ENCODE results near the gene HJV.

The HJV gene

DNA sequence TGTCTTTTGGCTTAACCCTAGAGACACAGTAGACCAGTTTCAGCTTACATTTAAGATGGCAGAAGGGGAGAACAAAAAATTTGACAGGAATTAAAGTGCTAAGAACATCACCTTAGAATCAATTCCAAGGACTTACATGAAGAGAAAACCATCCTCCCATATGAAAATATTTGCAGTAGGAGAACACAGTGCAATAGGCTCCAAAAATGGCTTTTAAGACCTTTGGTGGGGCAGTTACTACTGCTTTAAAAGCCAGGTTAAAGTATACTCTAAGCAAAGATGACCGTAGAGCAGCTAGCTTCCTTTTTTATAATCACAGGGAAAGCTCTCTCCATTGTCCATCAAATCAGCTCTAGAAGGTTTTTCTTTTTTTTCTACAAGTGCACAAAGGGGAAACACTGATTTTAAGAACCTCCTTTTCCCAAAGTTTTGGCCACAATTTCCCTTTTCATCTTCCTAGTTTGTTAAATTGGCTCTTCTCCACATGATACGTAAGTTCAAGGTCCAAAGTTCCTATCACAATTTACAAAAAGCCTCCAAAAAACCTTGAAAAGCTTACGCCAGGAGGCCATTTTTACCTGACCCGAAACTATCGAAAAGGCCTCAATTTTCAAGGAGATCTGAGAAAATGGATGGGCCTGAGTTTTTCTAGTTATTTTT is 28.4 kb downstream of the HJV start:
- no peak for DNase-seq

DNA sequence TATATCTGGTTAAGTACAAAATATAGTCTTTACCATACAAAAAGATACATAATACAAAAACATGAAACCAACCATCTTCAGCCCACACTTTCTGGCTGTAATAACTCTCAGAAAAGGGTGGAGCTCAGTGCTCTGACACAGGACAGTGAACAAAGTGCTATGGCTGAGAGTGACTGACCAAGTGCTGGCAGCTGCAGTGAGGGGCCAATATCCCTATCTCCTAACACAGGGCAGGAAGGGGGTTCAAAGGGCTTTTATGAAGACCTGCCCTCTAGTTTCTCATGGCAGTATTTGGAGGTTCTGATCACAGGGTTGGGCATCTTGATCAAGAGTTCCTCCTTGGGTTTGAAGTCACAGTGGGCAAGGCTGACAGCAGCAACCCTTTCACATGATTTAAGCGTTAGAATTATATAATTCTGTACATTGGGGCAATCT is 29.0 kb downstream of the HJV start:
- no peak for DNase-seq

DNA sequence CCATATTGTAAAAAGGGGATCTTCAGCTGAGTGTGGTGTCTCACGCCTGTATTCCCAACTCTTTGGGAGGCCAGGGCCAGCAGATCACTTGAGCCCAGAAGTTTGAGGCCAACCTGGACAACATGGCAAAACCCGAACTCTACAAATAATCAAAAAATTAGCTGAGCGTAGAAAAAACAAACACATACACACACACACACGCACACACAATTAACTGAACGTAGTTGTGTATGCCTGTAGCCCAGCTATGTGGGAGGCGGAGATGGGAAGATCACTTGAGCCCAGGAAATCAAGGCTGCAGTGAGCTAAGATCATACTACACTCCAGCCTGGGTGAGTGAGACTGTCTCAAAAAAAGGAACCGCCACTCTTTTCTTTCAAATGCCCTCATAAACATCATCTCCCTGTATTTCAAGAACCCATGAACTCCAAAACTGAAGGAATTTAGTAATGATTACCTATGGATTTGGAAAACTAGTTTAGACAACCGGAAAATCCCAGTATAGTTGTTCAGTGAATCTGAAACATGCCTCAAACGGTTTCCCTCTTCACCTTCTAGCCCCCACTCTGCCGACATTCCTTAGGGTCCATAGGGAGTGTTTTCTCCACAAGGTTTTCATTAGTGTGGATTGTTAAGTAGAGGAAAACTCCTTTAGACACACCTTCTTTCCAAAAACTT is 29.7 kb downstream of the HJV start:
- DNase-seq, result no peak

DNA sequence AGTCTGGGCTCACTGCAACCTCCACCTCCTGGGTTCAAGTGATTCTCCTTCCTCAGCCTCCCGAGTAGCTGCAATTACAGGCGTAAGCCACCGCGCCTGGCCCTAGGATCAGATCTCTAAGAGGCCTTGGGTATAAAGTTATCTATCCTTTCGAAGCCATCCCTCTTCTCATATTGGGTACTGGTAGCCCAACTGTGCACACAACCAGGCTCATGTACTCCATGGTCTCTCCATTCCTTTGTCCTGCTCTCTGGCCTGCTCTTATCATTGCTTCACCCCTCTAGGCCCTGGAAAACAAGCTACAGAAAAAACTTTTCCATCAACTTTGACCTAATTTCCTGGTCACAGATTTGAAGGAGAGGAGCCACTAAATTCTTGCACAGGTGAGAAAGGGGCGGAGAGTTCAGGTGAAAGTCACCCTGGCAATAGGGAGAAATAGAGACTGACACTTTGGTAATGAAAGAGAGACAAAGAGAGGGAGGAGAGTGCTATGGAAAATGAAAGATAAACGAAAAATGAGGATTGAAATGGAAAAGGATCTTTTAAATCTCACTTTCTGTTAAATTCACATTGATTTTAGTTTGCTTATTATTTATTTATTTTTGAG is 31.2 kb downstream of the HJV start:
- DNase-seq, result no peak

DNA sequence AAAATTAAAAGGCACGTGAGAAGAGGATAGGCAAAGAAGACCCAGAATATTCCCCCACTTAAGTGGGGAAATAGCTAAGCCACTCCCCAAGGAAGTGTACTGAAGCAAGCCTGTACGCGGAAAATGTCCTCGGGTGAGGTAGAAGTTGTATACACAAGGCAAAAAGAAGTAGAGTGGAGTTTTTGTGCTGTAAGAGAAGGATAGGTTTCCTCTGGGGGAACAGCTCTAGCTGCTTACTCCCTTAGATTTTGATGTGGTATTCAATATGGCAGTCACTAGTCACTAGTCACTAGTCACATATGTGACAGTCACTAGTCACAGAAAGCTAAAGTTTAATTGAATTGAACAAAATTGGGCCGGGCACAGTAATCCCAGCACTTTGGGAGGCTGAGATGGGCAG is 32.8 kb downstream of the HJV start:
- no peak for DNase-seq

DNA sequence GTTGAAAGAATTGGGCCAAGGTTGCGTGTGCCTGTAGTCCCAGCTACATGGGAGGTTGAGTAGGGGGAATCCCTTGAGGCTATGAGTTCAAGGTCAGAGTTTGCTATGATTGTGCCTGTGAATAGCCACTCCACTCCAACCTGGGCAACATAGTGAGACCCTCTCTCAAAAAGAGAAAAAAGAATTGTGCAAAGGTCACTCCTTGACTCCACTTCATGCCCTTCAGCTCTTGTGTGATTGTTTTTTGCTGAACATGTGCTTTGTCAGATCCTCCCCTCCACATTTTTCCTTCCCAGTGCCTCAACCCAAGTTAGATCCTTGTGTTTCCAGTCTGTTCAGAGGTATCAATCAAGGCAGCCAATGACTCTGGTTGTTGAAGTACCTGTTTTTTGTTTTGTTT is 33.6 kb downstream of the HJV start:
- DNase-seq, result no peak

DNA sequence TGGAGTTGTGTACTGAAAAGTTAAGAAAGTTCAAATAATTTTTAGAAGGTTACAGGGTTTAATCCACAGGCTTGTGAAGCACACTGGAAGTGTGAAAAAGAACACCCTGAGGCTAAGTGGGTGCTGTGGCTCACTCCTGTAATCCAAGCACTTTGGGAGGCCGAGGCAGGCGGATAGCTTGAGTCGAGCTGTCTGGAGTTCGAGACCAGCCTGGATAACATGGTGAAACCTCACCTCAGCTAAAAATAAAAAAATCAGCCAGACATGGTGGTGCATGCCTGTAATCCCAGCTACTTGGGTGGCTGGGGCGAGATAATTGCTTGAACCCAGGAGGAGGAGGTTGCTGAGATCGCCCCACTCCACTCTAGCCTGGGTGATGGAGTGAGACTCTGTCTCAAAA is 35.0 kb downstream of the HJV start:
- no peak for DNase-seq

DNA sequence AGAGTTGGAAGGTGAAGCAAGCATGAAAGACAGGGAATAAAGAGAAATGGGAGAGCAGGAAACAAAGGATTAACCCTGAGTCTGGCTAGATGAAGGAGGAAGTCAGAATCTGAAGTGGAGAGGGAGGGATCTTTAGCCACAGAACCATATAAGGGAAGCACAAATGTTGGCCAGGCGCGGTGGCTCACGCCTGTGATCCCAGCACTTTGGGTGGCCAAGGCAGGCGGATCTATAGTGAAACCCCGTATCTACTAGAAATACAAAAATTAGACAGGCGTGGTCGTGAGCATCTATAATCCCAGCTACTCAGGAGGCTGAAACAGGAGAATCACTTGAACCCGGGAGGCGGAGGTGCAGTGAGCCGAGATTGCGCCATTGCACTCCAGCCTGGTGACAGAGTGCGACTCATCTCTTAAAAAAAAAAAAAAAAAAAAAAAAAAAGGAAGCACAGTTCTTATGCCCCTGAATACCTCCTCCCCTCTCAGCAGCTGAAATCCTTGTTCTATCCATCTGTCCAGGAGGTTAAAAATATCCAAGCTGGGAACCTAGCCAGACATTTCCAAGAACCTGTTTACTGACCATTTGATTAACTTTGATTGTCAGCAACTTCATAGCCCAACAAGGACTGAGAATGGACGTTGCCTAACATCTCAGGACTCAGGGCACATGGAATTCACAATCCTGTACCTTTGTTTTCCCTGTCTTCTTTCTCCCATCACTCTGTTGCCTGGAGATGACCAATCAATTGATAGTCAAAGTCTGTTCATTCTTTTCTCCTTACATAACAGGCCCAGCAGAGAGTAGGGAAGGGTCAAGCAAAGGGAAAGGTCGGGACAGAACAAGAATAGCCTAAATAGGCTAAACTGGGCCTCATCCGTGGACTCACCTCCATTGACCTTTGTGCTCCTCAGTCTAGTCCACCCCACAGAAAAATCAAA is 35.8 kb downstream of the HJV start:
- no peak for DNase-seq

DNA sequence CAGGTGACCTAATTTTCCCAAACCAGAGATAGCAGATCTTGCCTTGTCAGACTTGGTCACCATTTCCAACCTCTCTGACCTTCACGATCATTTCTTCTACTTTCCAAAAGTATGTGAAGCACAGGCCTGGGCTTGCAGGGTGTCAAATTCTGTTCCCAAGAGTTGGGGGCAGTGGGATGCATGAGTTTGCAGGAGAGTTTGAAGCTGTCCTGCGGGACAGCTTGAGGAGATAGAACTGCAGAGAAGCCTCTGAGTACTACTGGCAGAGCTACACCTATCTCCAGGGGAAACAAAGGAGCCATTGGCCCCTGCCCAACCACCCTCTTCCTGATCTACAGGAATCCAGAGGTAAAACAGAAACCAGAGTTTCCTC is 36.4 kb downstream of the HJV start:
- no peak for DNase-seq

DNA sequence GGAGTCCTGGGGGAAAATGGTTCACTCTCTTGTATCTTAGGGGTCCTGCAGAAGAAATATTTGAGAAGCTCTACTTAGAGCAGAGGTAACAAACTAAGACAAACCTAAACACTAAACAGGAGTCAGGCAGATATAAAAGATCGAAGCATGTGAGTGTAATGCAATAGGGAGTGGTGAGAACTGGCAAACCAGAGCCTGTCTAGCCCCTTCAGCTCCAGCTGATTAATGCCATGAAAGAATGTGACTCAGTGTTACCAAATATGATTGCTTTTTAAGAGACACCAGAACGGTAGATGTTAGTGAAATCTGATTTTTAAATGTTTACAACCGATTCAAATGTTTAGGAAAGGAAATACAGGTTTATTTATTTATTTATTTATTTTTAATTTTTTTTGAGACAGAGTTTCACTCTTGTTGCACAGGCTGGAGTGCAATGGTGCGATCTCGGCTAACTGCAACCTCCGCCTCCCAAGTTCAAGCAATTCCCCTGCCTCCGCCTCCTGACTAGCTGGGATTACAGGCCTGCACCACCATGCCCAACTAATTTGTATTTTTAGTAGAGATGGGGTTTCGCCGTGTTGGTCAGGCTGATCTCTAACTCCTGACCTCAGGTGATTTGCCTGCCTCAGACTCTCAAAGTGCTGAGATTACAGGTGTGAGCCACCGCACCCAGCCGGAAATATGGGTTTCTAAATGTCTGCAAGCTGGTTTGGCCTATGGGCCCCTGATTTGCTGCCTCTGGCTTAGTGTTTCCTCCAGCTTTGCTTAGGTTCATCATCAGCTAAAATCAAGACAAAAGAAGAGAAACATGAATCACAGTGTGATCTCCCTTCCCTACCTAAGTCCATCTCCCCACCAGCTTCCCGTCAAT is 37.3 kb downstream of the HJV start:
- DNase-seq, result no peak

DNA sequence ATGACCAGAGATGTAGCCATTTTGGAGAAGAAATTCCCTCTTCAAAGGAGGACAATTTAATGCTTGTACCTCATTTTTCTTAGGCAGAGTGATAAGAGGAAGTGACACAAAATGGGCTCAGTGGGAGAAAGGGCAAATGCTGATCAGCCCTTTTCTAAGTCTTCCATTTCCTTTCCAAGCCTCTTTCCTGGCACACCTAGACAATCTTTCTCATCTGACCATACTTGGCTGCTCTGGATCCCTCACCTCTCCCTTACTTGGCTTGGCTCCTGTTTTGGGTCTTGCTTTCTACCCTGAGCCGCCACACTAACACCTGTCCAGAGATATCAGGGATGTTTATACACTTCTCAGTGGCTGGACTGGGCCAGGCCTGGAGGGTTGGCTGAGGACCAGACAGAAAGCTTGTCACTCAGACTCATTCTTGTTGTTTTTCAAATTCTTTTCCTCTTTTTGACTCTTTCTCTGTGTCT is 38.3 kb downstream of the HJV start:
- DNase-seq, result no peak

DNA sequence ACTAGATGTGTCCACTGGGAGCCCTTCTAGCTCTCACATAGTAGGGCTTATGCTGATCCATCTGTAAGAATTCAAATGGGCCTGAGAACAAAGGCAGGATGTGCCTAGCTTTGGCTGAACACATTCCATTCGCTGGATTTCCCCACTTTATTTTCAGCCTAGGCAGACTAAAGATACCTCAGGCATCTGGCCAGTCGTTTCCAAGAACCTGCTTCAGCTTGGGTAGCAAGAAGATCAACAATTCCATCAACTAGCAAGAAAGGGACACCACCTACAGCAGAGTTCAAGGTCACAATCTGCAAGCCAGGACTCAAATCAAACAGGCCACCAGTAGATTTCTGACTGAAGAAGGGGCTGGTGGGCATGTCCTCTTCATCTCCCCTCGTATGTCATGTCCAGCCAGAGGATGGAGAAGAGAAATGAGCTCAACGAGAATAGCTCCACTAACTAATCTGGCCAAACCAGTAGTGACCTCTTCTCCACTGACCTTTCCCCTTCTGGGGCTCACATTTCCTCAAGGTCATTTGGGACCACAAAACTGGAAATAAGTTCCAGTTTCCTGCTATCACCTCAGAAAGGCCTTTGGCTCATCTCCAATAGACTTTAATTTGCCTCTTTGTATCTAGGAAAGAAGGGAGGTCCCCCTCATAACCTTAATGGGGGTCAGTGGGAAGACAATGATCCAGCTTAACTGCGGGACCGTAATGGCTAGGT is 39.4 kb downstream of the HJV start:
- no peak for DNase-seq

DNA sequence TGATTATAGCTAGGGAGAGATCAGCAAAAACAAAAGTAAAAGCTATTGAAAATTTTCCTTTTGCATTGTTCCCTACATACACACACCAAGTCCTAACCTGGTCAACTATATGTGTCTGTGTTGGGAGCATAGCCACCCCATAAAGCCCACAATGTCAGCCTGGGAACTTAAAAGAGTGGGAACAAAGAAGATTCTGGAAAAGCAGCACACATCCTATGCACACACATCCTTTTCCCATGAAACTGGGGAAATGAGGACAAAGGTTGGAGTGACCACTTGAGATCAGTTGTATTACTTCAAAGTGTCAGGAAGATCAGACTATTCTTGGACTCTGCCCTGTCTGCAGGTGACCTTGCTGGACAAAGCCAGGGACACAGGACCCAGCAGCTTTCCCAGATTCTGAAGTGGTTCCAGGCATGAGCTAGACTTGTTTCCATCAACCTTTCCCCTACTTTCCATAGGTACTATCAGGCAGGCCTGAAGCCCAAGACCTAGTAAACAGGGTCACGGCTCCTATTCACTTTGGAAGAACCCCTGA is 41.0 kb downstream of the HJV start:
- no peak for DNase-seq

DNA sequence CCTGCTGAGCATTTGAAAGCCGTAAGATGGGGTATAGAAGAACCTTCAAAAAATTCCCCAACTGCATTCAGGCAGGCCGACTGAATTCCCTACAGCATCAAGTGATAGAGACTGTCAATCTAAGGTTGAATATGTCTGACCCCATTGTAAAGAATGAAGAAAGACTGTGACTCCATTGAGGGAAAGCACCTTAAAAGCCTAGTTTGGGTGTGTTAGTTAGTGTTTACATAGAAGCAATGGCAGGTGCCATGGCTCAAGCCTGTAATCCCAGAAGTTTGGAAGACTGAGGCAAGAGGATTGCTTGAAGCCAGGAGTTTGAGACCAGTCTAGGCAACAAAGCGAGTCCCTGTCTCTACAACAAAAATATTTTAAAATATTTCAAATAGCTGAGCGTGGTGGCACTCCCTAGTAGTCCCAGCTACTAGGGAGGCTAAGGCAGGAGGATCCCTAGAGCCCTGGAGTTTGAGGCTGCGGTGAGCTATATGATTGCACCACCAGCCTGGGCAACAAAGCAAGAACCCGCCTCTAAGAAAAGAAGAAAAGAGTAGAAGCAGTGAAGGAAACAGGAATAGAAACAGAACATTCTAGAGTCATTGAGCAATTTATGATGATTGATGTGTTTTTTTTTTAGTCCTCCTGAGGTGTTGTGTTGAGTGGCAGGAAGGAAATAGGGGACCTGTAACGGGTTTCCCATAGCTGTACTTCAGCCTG is 41.6 kb downstream of the HJV start:
- no peak for DNase-seq

DNA sequence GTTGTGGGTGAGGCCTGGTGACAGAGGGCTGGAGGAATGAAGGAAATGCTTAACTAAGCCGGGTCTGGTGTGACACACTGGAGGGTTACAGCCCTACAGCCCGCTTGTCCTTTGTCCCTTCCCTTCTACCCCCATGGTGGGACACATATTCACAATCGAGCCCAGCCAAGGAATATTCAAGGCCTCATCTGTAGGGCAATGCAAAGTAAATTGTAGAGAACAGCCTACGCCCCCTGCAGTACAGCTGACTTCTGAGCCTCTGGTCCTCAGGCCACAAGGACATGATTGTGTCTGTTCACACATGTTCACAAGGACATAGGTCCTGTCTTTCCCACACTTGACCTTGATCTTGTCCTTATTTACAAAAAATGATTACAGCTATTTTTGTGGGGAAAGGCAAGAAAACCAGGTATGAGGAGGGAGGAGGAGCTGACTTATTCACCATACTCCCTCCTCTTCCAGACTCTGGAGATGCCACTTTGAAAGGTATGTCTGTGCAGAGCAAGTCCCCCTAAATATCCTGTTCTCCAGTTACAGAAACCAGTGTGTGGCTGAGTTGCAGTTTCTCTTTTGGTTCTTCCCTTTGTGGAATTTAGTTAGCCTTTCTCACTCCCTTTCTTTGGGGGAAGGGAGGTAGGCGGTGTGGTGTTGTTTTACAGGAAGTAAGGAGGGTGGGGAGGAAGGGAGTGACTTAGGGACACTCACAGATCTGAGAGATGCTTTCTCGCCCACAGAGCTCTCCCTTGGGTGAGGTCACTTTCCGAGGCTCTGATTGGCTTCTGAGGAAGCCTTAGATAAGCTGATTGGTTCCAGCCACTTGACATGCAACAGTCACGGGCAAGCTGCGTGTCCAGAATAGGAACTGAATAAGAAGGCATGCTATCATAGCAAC is 42.4 kb downstream of the HJV start:
- DNase-seq, result peak; percentile 88

DNA sequence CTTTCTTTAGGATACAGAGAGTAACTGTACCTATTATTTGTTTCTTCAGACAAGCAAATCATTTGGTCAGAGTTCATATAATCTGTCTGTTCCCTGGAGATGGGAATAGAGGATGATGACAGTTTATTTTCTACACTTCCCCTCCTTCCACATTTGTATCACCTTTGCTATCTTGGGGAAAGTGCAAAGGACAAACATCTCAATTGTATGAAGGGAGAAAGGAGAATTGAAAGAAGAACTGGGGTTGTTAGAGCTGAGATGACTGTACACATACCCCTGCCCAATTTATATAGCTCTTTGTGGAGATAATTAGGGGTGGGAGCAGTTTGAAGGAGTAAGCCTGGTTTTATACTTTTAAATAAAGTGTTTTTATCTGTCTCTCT is 43.1 kb downstream of the HJV start:
- no peak for DNase-seq

DNA sequence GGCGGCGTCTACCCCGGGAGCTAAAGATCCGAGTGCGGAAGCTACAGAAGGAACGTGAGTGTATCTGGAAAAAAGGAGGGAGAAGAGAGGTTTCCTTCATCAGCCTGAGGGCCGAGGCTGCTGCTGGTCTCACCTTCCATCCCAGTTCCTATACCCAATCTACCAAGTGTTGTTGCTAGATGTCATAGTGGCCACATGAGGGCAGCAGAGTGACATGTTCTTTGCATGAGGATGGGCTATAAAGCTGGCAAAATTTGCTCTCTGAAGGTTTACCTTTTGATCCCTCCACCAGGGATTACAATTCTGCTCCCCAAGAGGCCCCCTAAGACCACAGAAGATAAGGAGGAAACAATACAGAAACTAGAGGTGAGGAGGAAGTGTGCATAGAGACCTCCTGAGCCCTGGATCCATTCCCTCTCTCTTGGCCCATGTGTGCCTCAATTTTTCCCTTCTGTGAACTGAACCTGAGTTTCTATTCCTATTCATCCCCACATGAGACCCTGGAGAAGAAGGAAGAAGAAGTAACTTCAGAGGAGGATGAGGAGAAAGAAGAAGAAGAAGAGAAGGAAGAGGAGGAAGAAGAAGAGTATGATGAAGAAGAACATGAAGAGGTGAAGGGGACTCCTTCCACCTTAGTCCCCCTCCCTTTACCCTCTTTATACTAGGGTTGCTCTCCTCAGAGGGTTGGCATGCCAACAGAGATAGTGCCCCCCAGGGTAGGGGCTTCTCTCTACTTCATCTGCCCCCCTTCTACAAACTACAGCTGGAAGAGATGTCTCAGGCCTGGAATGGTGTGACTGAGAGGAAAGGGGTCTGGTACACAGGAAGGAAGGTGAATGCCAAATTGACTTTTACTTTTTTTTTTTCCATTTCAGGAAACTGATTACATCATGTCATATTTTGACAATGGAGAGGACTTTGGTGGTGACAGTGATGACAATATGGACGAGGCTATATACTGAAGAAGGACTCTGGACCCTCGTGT is 43.8 kb downstream of the HJV start:
- peak; percentile 73 for DNase-seq

DNA sequence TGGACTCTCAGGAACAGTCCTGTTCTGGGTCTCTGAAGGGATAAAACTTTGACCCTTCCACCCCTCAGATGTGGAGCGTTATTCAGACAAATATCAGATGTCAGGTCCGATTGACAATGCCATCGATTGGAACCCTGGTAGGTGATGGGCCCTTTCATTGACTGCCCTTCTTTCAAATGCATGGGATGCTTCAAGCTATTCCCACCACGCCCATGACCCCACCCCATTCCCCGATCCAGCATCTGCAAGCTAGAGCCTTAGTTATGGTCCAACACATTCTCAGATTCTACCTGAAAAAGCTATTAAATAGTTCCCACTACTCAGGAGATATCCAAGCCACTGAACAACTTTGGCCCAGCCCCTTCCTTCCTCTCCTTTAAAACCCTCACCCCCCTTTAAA is 44.5 kb downstream of the HJV start:
- DNase-seq, result no peak

Measured in right forelimb (tissue), 1 donor.